ENCODE data around the gene CCDC73. TPM values are rescaled to one million over a fixed set of nuclear protein-coding genes. Genes with fewer than 3 reads are reported as not detected.

CCDC73 gene
- total and polyA plus RNA-seq, 2 of the 4 experiments (the other 2 are of a cell fraction): not detected

GRCh38 chr11:32561835-32562234 is 232.6 kb downstream of the CCDC73 start:
- Histone ChIP-seq H3K23ac (ENCODE audit: low read depth, low read length) (no peak overlapping the region), H3K9me3 (ENCODE audit: control insufficient read depth, insufficient read depth, low read length) (no peaks in the 10 kb centered on the region), H3K9me1 (ENCODE audit: insufficient read depth, low read length) (no peaks in the 10 kb centered on the region), H4K8ac (ENCODE audit: low read depth in 2 of 2, low read length in 2 of 2) (no peak overlapping the region), H2BK120ac (ENCODE audit: low read depth, low read length) (no peak overlapping the region), H3K14ac (replicated peaks; ENCODE audit: low read depth, low read length) (no peak overlapping the region), H4K91ac (ENCODE audit: insufficient read depth, low read depth, low read length) (no peak overlapping the region), H3K36me3 (ENCODE audit: control insufficient read depth, insufficient read depth, low read length) (no peaks in the 10 kb centered on the region), H3K27me3 (ENCODE audit: control insufficient read depth, insufficient read depth, low read length) (no peaks in the 10 kb centered on the region; the same call in 1 of the 2 replicates), H2AFZ (replicated peaks; ENCODE audit: low read length, poor library complexity) (no peak overlapping the region), H3K79me1 (ENCODE audit: low read depth in 1 of 2, low read length in 2 of 2) (no peaks in the 10 kb centered on the region), H3K4ac (ENCODE audit: low read depth, low read length) (no peak overlapping the region), H3K4me3 (ENCODE audit: insufficient read depth, low read depth, low read length) (no peak overlapping the region), H4K5ac (ENCODE audit: low read depth, low read length) (no peak overlapping the region), H2BK5ac (ENCODE audit: low read depth, low read length, poor library complexity, severe bottlenecking) (no peak overlapping the region), H3K18ac (ENCODE audit: low read depth, low read length) (no peak overlapping the region), H3K9ac (ENCODE audit: low read depth, low read length) (no peak overlapping the region), H3K4me1 (ENCODE audit: control insufficient read depth, insufficient read depth, low read length) (no peaks in the 10 kb centered on the region), H4K20me1 (ENCODE audit: insufficient read depth, low read length) (no peaks in the 10 kb centered on the region), H3K4me2 (ENCODE audit: low read depth, low read length) (no peak overlapping the region), H3K27ac (ENCODE audit: insufficient read depth, low read length) (no peak overlapping the region), H2BK15ac (ENCODE audit: low read depth, low read length) (no peak overlapping the region), H3K56ac (ENCODE audit: extremely low read depth, insufficient read depth, low read length) (no peak overlapping the region), H2AK5ac (ENCODE audit: low read depth, low read length) (no peak overlapping the region), H2AK9ac (replicated peaks; ENCODE audit: low read depth, low read length, poor library complexity) (no peak overlapping the region), H2BK20ac (ENCODE audit: low read depth, low read length) (no peak overlapping the region)
- intact Hi-C loops (cut with micrococcal nuclease) (no loop called here), dilution Hi-C loops (cut with HindIII; ENCODE audit: low sequenced_read_pairs, unreplicated experiment) (no loop called here), in situ Hi-C loops (cut with MboI; ENCODE audit: low sequenced_read_pairs) (no loop called here)
- no peak for DNase-seq
- ATAC-seq (ENCODE audit: low read depth): no peak
- ChIA-PET CTCF (no interaction called here), POLR2A (ENCODE audit: unreplicated experiment) (no interaction called here)
- BruUV-seq (replicated peaks): no TSS peak
- TF ChIP-seq BHLHE40 (IDR thresholded peaks at IDR 0.05; ENCODE audit: low read depth, low read length): no peak
- TF ChIP-seq, protein P1, sequence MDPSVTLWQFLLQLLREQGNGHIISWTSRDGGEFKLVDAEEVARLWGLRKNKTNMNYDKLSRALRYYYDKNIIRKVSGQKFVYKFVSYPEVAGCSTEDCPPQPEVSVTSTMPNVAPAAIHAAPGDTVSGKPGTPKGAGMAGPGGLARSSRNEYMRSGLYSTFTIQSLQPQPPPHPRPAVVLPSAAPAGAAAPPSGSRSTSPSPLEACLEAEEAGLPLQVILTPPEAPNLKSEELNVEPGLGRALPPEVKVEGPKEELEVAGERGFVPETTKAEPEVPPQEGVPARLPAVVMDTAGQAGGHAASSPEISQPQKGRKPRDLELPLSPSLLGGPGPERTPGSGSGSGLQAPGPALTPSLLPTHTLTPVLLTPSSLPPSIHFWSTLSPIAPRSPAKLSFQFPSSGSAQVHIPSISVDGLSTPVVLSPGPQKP (IDR thresholded peaks at IDR 0.05; ENCODE audit: borderline replicate concordance, low read depth, low read length): no peak
- no peak for TF ChIP-seq NFE2L2 (IDR thresholded peaks at IDR 0.05; ENCODE audit: low read depth, low read length)
- TF ChIP-seq POLR2A (IDR thresholded peaks at IDR 0.05; ENCODE audit: low read depth, low read length): no peak
- no peak for TF ChIP-seq SMC3 (IDR thresholded peaks at IDR 0.05; ENCODE audit: low read depth, low read length)
- no peak for TF ChIP-seq MAZ (IDR thresholded peaks at IDR 0.05; ENCODE audit: borderline replicate concordance, low read depth, low read length)
- TF ChIP-seq MAFK (IDR thresholded peaks at IDR 0.05; ENCODE audit: low read depth, low read length): no peak
- TF ChIP-seq, protein P2, sequence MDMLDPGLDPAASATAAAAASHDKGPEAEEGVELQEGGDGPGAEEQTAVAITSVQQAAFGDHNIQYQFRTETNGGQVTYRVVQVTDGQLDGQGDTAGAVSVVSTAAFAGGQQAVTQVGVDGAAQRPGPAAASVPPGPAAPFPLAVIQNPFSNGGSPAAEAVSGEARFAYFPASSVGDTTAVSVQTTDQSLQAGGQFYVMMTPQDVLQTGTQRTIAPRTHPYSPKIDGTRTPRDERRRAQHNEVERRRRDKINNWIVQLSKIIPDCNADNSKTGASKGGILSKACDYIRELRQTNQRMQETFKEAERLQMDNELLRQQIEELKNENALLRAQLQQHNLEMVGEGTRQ (IDR thresholded peaks at IDR 0.05; ENCODE audit: low read depth, low read length): no peak
- 88% methylated on average over 7 of the region's 11 CpGs; no CpG with 5 or more reads in 1 of the 2 experiments for WGBS, 2 experiments (ENCODE audit: extremely low coverage in 2 of 2, insufficient read length in 1 of 2)
